Mammary epithelial cell (primary cell): Measurements from ENCODE around the gene MRPS35.

Experiments used
- EZH2 ChIP-seq: IDR thresholded peaks from 2 replicates; pipeline ENCODE4 v1.6.1; 2012; ENCODE audit warnings: low read length, inconsistent platforms, borderline replicate concordance
- TF ChIP-seq, protein P1 (sequence below), 2 donors: IDR thresholded peaks in 1 of 2; conservative IDR thresholded peaks in 1 of 2; 2 replicates each; pipeline ENCODE4 v1.5.1; 2011 to 2012; ENCODE audit warnings: inconsistent platforms in 2 of 2, low read length in 2 of 2, mild to moderate bottlenecking in 2 of 2, control low read depth in 1 of 2, low read depth in 1 of 2; ENCODE audit not compliant: insufficient read depth in 1 of 2; ENCODE audit errors: extremely low read depth in 1 of 2

DNA sequence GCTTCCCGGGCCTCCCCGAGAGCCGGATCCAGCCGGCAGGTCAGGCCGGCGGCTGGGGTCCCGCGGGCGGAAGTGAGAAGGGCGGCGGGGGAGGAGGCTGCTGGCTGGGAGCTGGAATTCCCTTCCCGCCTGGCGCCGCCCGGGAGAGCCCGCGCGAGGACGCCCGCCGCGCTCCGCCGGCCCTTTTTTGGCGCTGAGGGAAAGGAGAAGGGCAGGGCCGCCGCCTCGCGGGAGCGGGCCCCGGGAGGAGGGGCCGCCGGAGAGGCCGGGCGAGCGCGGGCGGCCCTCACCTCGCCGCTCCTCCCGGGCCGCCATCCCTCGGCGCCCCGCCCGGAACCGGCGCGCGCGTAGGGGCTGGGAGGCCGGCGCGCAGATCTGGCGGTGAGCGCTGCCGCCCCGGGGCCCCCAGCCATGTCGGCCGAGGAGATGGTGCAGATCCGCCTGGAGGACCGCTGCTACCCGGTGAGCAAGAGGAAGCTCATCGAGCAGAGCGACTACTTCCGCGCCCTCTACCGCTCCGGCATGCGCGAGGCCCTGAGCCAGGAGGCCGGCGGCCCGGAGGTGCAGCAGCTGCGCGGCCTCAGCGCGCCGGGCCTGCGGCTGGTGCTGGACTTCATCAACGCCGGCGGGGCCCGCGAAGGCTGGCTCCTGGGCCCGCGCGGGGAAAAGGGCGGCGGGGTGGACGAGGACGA is 69.4 kb downstream of the MRPS35 start, which contains the start of the genes KLHL42 and MANSC4:
- TF ChIP-seq, protein P1, sequence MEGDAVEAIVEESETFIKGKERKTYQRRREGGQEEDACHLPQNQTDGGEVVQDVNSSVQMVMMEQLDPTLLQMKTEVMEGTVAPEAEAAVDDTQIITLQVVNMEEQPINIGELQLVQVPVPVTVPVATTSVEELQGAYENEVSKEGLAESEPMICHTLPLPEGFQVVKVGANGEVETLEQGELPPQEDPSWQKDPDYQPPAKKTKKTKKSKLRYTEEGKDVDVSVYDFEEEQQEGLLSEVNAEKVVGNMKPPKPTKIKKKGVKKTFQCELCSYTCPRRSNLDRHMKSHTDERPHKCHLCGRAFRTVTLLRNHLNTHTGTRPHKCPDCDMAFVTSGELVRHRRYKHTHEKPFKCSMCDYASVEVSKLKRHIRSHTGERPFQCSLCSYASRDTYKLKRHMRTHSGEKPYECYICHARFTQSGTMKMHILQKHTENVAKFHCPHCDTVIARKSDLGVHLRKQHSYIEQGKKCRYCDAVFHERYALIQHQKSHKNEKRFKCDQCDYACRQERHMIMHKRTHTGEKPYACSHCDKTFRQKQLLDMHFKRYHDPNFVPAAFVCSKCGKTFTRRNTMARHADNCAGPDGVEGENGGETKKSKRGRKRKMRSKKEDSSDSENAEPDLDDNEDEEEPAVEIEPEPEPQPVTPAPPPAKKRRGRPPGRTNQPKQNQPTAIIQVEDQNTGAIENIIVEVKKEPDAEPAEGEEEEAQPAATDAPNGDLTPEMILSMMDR (conservative IDR thresholded peaks at IDR 0.05 in 1 of 2, IDR thresholded peaks at IDR 0.05 in 1 of 2; ENCODE audit: extremely low read depth in 1 of 2, insufficient read depth in 1 of 2, low read depth in 1 of 2, low read length in 2 of 2), result peak in 1 of 2 donors; percentile 7
- TF ChIP-seq EZH2, result no peak
